ENCODE data around the gene GASK1A.

GASK1A gene

GRCh38 chr3:43013256-43013655 is 34.1 kb downstream of the GASK1A start:
- DNase-seq (ENCODE audit: low read depth in 2 of 2, low spot score in 1 of 2): no peak

DNA sequence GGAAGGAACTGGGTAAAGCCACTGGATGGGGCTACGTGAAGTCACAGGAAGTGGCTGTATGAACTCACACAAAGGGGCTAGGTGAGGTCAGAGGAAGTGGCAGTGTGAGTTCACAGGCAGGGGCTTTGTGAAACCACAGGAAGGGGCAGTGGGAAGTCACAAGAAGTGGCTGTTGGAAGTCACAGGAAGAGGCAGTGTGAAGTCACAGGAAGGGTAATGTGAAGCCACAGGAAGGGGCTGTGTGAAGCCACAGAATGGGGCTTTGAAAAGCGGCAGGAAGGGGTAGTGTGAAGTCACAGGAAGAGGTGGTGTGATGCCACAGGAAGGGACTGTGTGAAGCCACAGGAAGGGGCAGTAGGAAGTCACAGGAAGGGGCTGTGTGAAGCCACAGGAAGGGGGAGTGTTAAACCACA is 34.6 kb downstream of the GASK1A start:
- no peak for DNase-seq (ENCODE audit: low read depth in 2 of 2, low spot score in 1 of 2)

- DNase-seq (ENCODE audit: low read depth in 2 of 2, low spot score in 1 of 2): no peak
Measured at GRCh38 chr3:43014241-43014640, 35.1 kb downstream of the GASK1A start.

GRCh38 chr3:43014956-43015355 is 35.8 kb downstream of the GASK1A start:
- DNase-seq (ENCODE audit: low read depth in 2 of 2, low spot score in 1 of 2): no peak

DNA sequence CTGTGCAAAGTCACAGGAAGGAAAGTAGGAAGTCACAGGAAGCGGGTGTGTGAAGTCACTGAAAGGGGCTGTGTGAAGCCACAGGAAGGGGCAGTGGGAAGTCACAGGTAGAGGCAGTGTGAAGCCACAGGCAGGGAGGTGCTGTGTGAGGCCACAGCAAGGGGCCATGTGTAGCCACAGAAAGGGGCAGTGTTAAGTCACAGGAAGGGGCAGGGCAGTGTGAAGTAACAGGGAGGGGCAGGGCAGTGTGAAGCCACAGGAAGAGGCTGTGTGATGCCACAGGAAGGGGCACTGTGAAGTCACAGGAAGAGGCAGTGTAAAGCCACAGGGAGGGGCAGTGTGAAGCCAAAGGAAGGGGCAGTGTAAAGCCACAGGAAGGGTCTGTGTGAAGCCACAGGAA is 36.5 kb downstream of the GASK1A start:
- no peak for DNase-seq (ENCODE audit: low read depth in 2 of 2, low spot score in 1 of 2)

DNA sequence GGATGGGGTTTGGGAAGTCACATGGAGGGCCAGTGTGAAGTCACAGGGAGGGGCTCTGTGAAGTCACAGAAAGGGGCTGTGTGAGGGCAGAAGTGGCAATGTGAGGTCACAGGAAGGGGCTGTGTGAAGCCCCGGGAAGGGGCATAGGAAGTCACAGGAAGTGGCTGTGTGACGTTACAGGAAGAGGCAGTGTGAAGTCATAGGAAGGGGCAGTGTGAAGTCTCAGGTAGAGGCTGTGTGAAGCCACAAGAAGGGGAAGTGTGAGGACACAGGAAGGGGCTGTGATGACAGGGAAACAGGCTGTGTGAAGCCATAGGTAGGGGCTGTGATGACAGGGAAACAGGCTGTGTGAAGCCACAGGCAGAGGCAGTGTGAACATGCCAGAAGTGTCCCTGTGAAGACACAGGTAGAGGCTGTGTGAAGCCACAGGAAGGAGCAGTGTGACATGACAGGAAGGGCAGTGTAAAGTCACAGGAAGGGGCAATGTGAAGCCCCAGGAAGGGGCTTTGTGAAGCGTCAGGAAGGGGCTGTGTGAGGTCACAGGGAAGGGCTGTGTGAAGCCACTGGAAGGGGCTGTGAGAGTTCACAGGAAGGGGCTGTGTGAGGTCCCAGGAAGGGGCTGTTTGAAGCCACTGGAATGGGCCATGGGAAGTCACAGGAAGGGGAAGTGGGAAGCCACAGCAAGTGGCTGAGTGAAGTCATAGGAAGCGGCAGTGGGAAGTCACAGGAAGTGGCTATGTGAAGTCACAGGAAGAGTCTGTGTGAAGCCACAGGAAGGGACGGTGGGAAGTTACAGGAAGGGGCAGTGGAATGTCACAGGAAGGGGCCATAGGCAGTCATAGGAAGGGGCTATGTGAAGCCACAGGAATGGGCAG is 37.1 kb downstream of the GASK1A start:
- no peak for DNase-seq (ENCODE audit: low read depth in 2 of 2, low spot score in 1 of 2)

- DNase-seq (ENCODE audit: low read depth in 2 of 2, low spot score in 1 of 2): no peak
Measured at GRCh38 chr3:43017004-43017403, 37.9 kb downstream of the GASK1A start.

- DNase-seq (ENCODE audit: low read depth in 2 of 2, low spot score in 1 of 2): no peak
Measured at GRCh38 chr3:43017593-43018195, 38.6 kb downstream of the GASK1A start.

- no peak for DNase-seq (ENCODE audit: low read depth in 2 of 2, low spot score in 1 of 2)
Measured at GRCh38 chr3:43018246-43018645, 39.1 kb downstream of the GASK1A start.

DNA sequence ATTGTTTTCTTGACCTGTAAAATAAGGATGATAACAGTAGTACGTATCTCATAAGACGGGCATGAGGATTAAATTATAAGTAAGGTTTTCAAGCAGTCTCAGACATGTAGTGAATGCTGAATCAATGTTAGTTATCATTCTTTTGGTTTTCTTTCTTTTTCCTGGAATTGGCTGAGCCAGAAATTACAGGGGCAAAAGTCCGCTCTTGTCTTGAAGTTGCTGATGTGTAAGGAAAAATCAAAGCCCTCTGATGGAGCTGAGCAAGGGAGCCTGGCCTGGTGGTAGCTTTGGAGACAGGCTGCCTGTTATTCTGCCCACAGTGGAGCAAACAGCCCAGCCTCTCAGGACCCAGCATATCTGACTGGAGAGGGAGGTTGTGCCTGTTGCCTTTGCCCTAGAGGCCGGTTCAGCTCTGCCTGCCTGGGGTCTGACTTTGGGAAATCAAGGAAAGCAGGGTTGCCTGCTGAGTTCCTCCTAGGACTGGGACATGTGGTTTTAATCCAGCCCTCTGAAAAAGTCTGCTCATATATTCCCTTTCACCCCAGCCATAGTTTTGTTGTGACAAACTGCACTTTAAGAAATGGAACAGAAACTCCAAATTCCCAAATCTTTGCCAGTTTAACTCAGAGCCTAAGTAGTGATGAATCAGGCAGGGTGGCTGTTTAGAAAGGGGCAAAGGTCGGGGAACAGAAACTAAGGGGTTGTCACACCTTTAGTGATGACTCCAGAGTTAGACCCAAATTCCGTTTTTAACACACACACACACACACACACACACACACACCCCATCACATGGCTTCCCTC is 40.1 kb downstream of the GASK1A start:
- DNase-seq (ENCODE audit: low read depth in 2 of 2, low spot score in 1 of 2): no peak

- DNase-seq (ENCODE audit: low read depth in 2 of 2, low spot score in 1 of 2): no peak
Measured at GRCh38 chr3:43019826-43020225, 40.7 kb downstream of the GASK1A start.

- DNase-seq (ENCODE audit: low read depth in 2 of 2, low spot score in 1 of 2): no peak
Measured at GRCh38 chr3:43021186-43021585, 42.1 kb downstream of the GASK1A start.

- no peak for DNase-seq (ENCODE audit: low read depth in 2 of 2, low spot score in 1 of 2)
Measured at GRCh38 chr3:43022121-43022520, 43.0 kb downstream of the GASK1A start.

DNA sequence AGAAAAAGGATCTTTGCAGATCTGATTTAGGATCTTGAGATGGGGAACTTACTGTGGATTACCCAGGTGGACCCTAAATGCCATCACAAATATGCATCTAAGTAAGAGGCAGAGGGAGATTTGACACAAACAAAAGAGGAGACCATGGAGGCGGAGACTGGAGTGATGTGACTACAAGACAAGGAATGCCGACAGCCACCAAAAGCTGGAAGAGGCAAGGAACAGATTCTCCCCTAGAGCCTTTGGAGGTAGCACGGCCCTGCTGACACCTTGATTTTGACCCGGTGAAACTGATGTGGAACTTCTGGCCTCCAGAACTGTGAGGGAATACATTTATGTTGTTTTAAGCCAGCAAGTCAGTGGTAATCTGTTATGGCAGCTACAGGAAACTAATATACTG is 44.0 kb downstream of the GASK1A start:
- no peak for DNase-seq (ENCODE audit: low read depth in 2 of 2, low spot score in 1 of 2)

DNA sequence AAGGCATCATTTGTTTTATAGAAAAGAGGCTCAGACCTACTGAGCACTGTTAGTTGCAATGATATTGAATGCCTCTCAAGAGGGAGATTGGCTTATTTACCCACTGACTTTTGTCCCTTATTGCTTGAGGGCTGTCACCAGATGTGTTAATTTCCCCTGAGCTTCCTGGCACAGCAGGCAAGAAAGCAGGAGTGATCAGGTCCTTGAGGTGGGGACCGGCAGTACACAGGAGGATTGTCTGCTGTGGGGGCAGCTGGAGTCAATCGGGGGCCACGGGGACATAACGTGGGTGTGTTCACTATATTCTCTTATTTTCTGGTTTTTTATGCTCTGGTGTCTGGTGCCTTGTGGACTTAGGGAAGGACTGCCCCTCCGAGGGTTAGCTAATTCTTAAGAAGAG is 44.6 kb downstream of the GASK1A start:
- no peak for DNase-seq (ENCODE audit: low read depth in 2 of 2, low spot score in 1 of 2)

- no peak for DNase-seq (ENCODE audit: low read depth in 2 of 2, low spot score in 1 of 2)
Measured at GRCh38 chr3:43024181-43024885, 45.2 kb downstream of the GASK1A start.

DNA sequence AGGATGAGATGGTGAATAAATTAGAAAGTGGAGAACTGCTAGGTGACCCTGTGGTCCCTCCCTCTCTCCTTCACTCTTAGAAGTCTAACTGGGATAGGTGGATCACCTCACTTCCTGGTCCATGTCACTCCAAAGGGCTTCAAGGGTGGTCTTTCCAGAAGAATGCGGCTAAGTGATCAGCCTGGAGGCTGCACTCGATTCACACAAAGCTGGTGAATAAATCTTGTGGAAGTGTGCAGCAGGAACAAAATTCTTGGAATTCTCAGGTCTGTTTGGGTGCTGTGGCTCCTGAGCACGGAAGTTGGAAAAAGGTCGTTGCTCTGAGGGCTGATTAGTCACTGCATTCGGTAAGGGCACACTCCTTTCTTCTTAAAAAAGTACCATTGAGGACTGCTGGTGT is 46.3 kb downstream of the GASK1A start:
- DNase-seq (ENCODE audit: low read depth in 2 of 2, low spot score in 1 of 2): no peak

DNA sequence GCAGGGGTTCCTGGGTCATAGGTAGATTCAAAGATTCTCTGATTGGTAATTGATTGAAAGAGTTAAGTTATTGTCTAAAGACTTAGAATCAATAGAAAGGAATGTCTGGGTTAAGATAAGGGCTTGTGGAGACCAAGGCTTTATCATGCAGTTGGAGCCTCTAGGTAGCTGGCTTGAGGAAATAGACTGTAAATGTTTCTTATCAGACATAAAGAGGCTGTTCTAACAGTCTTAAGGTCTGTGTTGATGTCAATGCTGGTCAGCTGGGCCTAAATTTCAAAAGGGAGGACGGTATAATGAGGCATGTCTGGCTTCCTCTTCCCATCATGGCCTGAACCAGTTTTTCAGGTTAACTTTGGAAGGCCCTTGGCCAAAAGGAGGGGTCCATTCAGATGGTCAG is 48.9 kb downstream of the GASK1A start:
- no peak for DNase-seq (ENCODE audit: low read depth in 2 of 2, low spot score in 1 of 2)

GRCh38 chr3:43028678-43029490 is 49.8 kb downstream of the GASK1A start:
- no peak for DNase-seq (ENCODE audit: low read depth in 2 of 2, low spot score in 1 of 2)

DNA sequence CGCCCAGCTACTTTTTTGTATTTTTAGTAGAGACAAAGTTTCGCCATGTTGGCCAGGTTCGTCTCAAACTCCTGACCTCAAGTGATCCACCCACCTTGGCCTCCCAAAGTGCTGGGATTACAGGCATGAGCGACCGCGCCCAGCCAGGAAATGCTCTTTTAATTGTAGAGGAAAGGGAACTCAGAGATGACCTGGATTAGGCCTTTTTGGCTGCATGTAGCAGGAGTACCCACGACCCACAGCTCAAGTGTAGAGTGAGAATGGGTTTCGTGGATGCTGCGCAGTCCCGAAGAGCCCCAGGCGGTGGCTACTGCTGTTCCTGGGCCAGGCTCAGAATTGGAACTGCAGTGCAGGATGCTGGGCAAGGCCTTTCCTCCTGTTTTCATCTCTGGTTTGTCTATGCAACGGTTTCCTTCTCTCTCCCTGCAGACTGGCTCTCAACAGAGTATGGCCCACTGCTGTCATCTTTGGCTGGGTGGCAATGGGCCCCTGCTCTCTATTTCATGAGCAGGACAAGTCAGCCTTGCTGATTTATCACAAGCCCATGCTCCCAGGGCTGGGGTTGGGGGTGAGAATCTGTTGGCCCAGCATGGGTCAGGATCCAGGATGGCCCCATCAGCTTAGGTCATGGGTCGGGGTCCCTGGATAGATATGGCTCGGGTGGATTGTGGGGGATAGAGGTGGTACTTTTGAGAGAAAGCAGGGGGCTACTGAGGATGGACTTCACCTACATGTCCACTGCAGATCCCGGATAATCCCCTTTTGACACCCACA is 51.2 kb downstream of the GASK1A start:
- no peak for DNase-seq (ENCODE audit: low read depth in 2 of 2, low spot score in 1 of 2)
